Jurkat, Clone E6-1 (cell line): ENCODE measurements around the gene C3orf22. TPM values are rescaled to one million over a fixed set of nuclear protein-coding genes. Genes with fewer than 3 reads are reported as not detected.
"Not testable (repeated sequence)": the region's sequence is repeated elsewhere in the genome, so short reads cannot be mapped to it uniquely, and the experiment has no call there.

Source experiments
- DNase-seq: peaks from one replicate; pipeline ENCODE4 v3.0.0-alpha.2; 2011; ENCODE audit warnings: low read depth, low spot score
- H3K4me3 ChIP-seq: 2 replicates; pipeline ENCODE4 v1.5.1; 2011; ENCODE audit warnings: mild to moderate bottlenecking, low read length, control low read depth, moderate library complexity
- polyA plus RNA-seq: library from polyadenylated mRNA; unstranded; fragments of >200 nt; gene quantifications from one replicate; pipeline ENCODE4 v1.2.1, GENCODE V29; 2012; ENCODE audit warnings: missing spikeins; ENCODE audit not compliant: insufficient read length, insufficient read depth

Gene C3orf22, protein sequence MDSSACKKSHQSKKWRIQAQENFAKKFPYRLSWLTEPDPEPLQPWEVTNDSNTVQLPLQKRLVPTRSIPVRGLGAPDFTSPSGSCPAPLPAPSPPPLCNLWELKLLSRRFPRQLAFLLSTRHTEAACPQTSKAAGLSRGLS
- polyA plus RNA-seq = not detected

DNA sequence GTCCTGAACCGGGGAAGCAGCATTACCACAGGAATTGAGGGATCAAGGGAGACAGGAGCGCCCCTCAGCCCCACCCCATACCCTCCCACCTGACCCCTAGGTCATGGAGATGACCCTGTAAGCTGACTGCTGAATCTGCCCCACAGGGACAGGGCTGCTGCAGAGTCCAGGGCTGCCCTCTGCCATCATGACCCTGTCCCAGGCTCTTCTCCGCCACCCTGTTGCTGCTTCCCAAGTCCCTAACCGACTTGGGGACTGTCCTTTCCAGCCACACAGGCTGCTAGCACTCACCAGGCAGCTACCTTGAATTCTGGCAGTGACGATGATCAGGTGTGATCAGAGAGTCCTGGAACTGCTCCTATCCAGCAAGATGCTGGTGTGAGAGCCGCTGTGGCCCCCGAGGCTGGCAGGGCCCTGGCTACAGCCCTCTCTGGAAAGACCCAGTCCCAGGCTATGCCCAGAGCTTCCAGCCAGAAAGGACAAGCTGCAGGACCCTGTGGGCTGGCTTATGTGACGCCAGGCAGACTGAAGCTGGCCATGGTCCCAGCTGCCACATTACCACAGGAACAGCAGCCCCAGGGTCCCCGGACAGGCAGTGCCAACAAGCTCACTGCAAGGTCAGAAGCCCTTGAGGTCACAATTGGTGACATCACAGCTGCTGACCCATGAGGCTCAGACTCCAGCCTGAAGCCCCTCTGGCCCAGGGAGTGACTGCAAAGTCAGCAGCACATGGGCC is at the start of gene C3orf22:
TSS of gene C3orf22 (minus strand) at position 597 of the 736 bp plus-strand sequence. CDS start 5,542 bp downstream, outside the sequence.
- H3K4me3 ChIP-seq = no peak within 1 kb of the TSS
- no peak for DNase-seq

DNA sequence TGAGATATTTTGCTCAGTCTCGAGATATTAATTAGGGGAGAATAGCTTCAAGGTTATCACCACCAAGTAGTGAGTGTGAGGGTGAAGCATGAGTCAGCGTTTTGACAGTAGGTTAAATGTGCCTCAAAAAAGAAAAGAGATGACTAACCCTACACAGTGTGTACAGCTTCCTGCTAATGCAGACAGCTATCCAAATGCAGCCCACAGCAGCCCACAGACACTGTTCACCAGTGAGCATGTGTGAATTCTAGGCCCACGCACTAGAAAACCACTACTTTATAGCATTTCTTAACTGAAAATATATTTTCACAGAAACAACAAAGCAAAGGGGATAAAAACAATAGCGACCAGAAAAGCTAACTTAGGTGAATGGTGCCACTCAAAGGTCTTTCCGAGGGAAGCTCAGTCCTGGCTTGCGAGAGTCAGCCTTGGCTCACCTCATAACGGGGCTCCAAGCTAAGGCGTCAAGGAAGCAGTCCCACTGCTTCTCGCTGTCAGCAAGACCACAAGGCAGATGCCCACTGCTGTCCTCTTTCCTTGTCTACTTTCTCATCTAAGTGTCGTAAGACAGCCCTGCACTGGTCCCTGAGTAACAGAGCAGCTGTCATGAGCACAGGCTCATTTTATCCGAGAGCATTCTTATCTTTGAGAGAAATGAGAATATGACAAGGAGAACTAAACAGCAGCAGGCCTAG is 48.6 kb upstream of the C3orf22 start:
- no peak overlapping the region for H3K4me3 ChIP-seq
- no peak for DNase-seq

DNA sequence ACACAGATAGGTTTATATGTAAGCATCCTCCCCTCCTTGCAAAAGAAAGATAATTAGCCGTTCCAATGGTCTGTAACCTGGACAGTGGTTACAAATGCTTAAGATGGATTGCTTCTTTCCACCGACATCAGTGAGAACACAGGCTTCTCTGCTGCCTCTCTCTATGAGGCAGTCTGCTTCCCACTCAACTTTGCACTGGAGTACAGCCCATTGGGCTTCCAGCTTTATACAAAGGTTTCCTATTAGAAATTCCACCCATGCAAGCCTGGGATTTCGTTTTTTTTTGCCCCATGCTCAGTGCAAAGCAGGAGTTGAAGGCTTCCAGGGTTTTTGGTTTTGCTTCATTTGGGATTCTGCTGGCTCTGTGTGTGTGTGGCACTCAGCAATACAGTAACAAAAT is 47.3 kb upstream of the C3orf22 start:
- no peak overlapping the region for H3K4me3 ChIP-seq
- DNase-seq = no peak

DNA sequence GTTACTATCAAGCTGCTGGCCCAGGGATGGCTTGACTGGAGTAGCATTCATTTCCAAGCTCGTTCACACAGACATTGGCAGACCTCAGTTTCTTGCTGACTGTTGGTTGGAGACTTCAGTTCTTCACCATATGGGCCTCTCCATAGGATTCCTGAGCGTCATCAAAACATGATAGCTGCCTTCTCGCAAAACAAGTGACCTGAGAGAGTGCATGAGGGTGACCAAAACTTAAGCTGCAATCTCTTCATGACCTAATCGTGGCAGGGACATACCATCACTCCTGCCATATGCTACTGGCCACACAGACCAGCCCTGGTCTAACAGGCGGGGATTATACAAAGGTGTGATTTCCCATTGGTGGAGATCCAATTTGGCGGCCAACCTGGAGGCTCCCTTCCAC is 46.0 kb upstream of the C3orf22 start:
- H3K4me3 ChIP-seq = no peak overlapping the region
- no peak for DNase-seq

DNA sequence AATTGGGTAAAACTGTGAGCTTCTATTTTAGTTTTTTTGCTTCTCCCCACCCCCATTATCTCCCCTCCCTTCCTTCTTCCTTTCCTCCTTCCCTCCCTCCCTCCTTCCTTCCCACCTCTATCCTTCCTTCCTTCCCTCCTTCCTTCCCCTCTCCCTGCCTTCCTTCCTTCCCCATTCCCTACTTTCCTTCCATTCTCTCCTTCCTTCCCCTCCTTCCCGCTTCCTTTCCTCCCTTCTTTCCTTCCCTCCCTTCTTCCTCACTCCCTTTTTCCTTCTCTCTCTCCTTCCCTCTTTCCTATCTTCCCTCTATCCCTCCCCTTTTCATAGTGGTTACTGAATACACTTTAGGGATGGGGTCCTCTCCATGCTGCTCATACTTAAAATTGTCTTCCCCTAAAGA is 40.4 kb upstream of the C3orf22 start:
- no peak for DNase-seq
- no peak overlapping the region for H3K4me3 ChIP-seq

DNA sequence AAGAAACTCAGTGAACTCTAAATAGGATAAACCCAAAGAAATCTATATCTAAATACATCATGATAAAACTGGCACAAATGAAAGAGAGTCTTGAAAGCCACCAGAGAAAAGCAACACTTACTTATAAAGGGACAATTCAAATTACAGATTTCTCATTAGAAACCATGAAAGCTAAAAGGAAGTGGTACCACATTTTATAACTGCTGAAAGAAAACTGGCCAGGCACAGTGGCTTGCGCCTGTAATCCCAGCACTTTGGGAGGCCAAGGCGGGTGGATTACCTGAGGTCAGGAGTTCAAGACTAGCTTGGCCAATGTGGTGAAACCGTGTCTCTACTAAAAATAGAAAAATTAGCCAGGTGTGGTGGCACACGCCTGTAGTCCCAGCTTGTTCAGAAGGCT is 36.7 kb upstream of the C3orf22 start:
- H3K4me3 ChIP-seq = not testable (repeated sequence)

DNA sequence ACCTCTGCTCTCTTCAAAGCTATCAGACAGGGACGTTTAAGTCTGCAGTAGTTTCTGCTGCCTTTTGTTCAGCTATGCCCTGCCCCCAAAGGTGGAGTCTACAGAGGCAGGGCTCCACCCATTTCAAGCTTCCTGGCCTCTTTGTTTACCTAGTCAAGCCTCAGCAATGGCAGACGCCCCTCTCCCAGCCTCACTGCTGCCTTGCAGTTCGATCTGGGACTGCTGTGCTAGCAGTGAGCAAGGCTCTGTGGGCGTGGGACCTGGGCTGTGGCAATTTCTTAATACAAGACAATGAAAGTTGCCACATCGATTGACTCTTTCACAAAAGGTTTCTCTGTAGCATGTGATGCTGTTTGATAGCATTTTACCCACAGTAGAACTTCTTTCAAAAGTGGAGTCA is 32.8 kb upstream of the C3orf22 start:
- not testable (repeated sequence) for H3K4me3 ChIP-seq, DNase-seq

More for the DNA sequence above, 36.7 kb upstream of the C3orf22 start:
- DNase-seq = not testable (repeated sequence)

DNA sequence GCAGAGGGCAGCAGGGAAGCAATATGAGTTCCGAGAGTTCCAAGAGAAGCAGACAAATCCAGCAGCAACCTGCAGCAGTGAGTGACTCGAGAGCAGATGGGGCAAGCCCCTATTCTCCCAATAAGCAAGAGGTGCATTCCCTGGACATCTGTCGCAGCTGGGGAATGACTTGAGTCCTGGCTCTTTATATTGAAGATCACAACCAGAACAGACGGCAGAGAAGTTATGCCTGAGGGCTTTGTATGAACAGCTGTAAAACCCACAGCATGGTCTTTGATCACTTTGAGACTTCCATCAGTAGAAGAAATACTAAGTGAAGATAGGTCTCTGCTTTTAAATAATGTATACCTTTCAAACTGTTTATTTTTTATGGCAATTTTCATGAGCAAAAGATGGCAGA is 23.6 kb upstream of the C3orf22 start:
- no peak overlapping the region for H3K4me3 ChIP-seq
- peak; percentile 7 for DNase-seq

DNA sequence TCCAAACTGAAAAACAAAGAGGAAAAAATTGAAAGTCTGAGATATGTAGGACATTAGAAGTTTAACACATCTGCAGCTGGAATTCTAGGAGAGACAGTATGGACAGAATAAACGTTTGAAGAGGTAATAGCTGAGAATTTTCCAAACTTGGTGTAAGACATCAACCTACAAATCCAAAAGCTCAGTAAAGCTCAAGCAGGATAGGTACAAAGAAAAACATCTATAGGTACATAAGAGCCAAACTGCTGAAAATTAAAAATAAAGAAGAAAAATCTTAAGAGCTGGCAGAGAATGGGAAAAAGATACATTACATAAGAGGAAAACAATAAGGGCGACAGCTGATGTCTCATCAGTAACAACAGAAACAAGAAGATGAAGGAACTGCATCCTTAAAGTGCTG is 22.8 kb upstream of the C3orf22 start:
- no peak overlapping the region for H3K4me3 ChIP-seq
- DNase-seq = no peak

DNA sequence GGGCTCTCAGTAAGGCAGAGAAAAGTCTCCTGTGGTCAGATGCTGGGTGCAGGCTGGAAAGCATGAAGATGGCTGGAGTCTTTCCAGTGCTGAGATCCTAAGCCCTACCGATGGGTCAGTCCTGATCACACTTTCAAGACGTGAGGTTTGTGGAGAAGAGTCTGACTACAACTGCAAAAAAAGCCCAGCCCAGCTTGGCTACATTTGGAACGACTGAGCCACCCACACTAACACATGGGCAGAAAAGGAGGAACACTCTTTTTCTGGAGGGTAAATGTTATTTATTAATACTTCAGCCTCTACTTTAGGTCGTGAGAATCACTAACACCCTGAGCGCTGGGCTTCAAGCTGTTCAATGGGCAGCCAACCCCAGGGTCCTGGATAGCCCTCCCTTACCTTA is 22.0 kb upstream of the C3orf22 start:
- H3K4me3 ChIP-seq = no peak overlapping the region
- no peak for DNase-seq

DNA sequence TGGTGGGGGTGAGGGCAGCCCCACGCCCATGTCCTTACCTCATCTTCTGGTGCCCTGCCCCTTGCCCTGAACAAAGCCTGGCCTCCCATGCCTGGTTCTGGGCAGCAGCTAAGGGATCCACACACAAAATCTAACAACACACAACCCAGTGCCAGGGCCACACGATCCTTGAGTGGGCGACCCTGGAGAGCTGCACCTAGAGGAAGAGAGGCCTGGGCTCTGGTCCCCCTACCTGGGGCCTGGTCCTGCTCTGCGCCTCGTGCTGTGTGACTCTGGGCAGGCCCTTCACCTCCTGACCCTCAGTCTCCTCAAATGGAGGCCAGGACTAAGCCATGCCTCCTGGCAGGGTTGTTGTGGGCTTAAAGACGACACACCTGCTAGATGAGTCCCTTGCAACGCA is 20.0 kb upstream of the C3orf22 start:
- no peak for DNase-seq
- H3K4me3 ChIP-seq = no peak overlapping the region

DNA sequence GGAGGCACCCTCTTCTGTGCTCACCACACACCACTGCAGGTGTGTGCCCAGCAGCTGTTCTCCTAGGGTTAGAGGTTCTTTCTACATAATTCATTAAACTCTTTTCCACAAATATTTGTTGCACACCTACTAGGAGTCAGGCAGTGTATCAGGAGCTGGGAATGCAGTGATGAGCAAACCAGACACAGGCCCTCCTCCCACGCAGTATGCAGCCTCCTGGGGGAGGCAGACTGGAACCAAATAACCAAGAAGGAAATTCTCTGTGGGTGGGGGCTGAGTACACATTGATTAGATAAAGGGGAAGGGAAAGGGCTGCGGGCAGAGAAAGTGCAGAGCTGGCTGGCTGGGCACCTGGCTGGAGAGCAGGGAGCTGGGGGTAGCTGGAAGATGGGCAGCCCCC is 18.5 kb upstream of the C3orf22 start:
- no peak overlapping the region for H3K4me3 ChIP-seq
- DNase-seq = no peak

DNA sequence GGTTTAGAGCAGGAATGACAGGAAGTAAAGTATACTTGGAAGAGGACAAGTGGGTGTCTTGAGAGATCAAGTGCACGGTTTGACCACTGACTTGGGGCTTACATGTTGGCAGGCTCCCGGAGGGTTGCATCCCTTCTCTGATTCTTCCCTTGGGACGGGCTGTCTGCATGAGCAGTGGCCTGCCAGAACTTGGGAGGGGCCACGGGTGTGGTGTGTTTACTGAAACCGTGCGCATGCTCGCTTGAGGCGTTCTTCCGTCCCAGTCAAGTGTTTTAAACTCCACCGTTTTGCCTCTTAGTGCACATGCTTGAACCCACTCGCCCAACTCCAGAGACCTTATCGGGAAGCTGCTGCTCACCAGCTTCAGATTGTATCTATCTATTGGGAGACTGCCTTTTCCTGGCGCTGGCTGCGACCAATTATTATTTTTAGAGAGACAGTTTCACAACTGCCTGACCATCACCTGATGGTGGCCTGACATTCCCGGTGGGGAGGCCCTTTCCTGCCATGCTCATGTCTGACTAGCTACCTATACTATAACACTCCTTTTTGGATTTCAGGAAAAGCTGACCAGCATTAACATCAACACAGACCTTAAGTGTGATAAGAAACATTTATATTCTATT is 14.9 kb upstream of the C3orf22 start:
- no peak for DNase-seq
- no peak overlapping the region for H3K4me3 ChIP-seq

DNA sequence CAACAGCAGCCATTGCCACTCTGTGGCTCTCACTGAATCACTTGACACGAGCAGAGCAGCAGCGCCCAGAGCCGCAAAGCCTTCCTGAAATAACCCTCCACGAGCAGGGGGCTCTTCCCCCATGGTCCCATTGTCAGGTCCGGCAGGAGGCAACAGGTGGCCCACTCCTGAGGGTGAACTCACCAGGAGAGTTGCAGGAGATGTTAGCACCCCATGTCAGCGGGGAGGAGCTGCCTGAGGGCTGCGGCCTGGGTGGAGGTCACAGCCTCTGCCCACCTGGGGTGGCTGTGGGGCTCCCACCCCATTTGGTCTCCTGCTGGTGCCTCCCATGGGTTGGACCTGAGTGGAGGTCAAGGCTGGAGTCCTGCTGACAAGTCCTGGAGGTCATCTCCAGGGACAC is 12.3 kb upstream of the C3orf22 start:
- no peak for DNase-seq
- no peak overlapping the region for H3K4me3 ChIP-seq

DNA sequence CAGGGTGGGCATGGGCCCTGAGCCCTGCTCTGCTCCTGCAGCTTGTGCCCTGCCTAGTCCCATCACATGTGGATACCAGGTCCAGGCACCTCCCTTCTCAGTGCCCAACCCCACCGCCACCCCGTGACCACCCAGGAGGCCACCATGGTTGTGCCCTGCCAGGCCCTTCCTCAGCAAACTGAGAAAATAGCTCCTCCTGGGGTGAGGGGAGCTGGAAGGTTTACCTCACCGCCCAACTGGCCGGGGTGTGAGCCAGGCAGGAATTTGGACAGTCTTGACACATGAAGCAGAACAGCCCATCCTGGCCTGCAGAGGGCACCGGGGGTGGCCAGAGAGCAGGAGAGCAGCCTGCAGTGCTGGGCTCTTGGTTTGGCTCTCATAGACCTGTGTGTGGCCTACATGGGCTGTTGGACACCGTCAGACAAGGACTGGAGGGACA is 11.4 kb upstream of the C3orf22 start:
- H3K4me3 ChIP-seq = no peak overlapping the region
- no peak for DNase-seq

DNA sequence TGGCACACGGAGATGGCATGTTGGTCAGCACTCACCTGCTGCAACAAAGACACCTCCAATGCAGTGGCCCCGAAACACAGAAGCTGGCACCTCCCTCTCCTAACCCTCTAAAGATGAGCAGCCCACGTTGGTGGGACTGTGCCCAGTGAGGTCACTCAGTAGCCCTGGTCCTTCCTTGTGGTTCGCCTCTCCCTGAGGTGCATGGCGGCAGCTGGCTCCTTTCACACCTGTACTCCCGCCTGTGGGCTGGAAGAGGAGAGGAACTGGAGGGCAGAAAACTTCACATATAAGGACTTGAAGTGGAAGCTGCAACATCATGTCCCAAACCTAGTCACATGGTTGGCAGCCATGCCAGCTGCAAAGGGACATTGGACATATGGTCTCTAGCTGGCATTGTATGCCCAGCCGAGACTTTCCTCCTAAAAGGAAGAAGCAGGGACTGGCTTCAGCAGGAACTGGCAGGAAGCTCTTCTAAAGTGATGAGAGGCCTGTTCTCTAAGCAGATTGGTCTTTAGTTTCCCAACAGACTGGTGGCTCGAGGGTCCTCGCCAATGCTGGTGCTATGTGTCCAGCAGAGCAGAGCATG is 10.8 kb upstream of the C3orf22 start:
- no peak for DNase-seq
- no peak overlapping the region for H3K4me3 ChIP-seq

DNA sequence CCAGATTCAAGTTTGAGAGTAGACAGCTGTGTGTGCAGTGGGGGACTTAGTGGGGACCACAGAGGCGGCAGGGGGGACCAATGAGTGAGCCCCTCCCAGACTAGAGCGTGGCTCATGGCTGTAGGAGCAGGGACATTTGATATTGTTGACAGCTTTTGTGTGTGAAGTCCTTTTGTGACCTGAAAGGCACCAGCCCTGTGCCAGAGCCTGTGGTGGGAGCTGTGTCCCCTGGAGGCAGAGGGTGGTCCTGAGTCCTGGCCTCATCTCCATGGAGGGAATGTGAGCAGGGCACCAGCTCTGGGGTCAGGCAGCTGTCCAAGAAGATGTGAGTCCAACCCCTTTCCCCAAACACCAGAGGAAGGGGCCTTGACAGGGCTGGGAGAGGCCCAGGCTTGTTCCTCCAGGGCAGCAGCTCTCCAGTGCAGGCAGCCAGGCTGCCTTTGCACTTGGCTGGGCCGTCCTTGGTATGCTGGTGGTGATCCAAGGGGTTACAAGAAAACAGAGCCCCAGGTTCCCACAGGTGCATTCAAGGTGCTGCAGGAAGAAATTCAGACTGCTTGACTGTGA is 10.1 kb upstream of the C3orf22 start:
- no peak overlapping the region for H3K4me3 ChIP-seq
- no peak for DNase-seq

DNA sequence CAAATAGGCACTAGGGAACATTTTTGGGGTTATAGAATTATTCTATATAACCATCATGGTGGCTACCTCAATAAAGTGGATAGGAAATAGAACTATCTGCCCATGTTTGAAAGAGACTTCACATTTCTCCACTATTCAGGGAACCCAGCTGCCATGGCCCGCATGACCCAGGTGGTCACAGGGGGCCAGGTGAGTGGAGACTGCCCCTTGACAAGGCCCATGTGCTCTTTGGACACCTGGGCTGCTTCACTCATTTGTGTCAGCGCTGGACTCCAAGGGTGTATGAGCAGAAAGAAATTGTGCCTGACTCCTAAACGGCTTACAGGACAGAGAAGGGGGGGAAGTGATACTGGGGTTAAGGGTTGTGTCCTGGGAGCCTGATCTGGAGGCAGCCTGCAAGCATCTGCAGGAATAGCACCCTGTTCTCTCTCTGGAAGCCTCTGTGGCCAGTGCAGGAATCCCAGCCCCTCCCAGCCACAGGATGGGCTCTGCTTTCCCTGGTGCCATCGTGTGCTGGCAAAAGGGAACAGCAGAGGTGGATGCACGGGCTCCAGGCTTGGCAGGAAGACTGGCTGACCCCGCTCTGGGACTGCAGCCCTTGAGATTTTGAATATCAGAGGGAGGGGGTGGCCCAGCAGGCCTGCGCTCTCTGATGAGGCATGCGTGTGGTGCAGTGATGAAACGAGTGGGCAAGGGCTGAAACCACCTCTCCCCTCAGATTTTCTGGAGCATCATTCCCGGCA is 9.1 kb upstream of the C3orf22 start:
- no peak for DNase-seq
- H3K4me3 ChIP-seq = no peak overlapping the region
